ENCODE results near the gene CAPS2. TPM values are rescaled to one million over a fixed set of nuclear protein-coding genes. Genes with fewer than 3 reads are reported as not detected.

Gene CAPS2
- 61.4 and 72.9 TPM in 2 replicates for total RNA-seq (2013; cell fraction: nucleolus; rRNA removed)
- 3.2 and 4.1 TPM in 2 replicates for total RNA-seq (2014; rRNA removed)
- total RNA-seq (2014; rRNA removed; fragmentation: Illumina TruSeq; extraction: Trizol) = 6.4 and 8.1 TPM in 2 replicates
- 5.1 and 5.4 TPM in 2 replicates for total RNA-seq (2021)
- polyA plus RNA-seq (2011; ENCODE audit: low read depth) = 4.0 TPM
- polyA plus RNA-seq (2011; rRNA removed) = 2.0 and 3.9 TPM in 2 replicates
- polyA plus RNA-seq (2011; cell fraction: cytosol; rRNA removed) = 0.55 and 0.94 TPM in 2 replicates
- 3.1 and 4.6 TPM in 2 replicates for polyA plus RNA-seq (2011; cell fraction: nucleus; rRNA removed)
- polyA plus RNA-seq (2012) = 3.9 and 4.8 TPM in 2 replicates
- 4.1 and 9.5 TPM in 2 replicates for polyA plus RNA-seq (2014; fragmentation: Illumina TruSeq; extraction: Trizol)
- 1 to 10 TPM; 4.5 to 6.4 TPM for polyA plus RNA-seq (2014; fragmentation: Nextera tagmentation; extraction: Ambion mirVana)
- 4.2 and 4.3 TPM in 2 replicates for polyA plus RNA-seq (2014; rRNA removed)
- polyA plus RNA-seq (2016; fragmentation: Nextera tagmentation; extraction: Ambion mirVana) = 1 to 10 TPM; 4.2 TPM
- polyA minus RNA-seq (2011; rRNA and poly(A)+ RNA removed) = 3.6 and 6.5 TPM in 2 replicates
- polyA minus RNA-seq (2011; cell fraction: cytosol; rRNA and poly(A)+ RNA removed) = not detected in 2 replicates
- 7.5 and 10.1 TPM in 2 replicates for polyA minus RNA-seq (2011; cell fraction: nucleus; rRNA and poly(A)+ RNA removed)
- Bru-seq, nascent RNA = percentile 37 among the genes with signal in this experiment
- BruChase-seq, experiment 1, labeled RNA remaining after a 6-hour chase = percentile 38 among the genes with signal in this experiment
- percentile 41 among the genes with signal in this experiment for BruChase-seq, experiment 2, labeled RNA remaining after a 2-hour chase
- long read RNA-seq, experiment 1, partial matches to known transcripts = 0 of 1 reads
- long read RNA-seq, experiment 1, other reads (novel, unspliced or antisense) = 1 of 1 reads
- long read RNA-seq, experiment 2, partial matches to known transcripts = 1 of 11 reads
- long read RNA-seq, experiment 2, other reads (novel, unspliced or antisense) = 10 of 11 reads

GRCh38 chr12:75329918-75330826, at the start of gene CAPS2:
TSS of gene CAPS2 (minus strand) at chr12:75330324. CDS start at chr12:75326498, 3,826 bp downstream.
- DNase-seq (ENCODE audit: low read depth, low spot score) (no peak), ATAC-seq (peak; percentile 88), FAIRE-seq (no peak)
- H4K20me1 ChIP-seq (ENCODE audit: control insufficient read depth, insufficient read depth) = no peaks in the 10 kb centered on the region
- 3% methylated on average over 40 of the region's 40 CpGs for WGBS (ENCODE audit: insufficient coverage, insufficient replicate concordance, low lambda C conversion rate, missing lambda C conversion rate)
- H3K27me3 ChIP-seq (replicated peaks in 1 of 2; ENCODE audit: control insufficient read depth in 2 of 2, insufficient read depth in 2 of 2, low read length in 1 of 2) = no peaks in the 10 kb centered on the region
- H3K9ac ChIP-seq (ENCODE audit: control insufficient read depth, insufficient read depth, low read length) = no peak within 1 kb of the TSS; the same call in 1 of the 2 replicates
- no peaks in the 10 kb centered on the region; the same call in 1 of the 2 replicates for H3K4me1 ChIP-seq (ENCODE audit: control insufficient read depth, insufficient read depth, low read length)
- POLR2A ChIA-PET = no interaction called here
- no peaks in the 10 kb centered on the region for H3K36me3 ChIP-seq (ENCODE audit: control insufficient read depth in 2 of 2, insufficient read depth in 2 of 2, low read length in 1 of 2)
- in situ Hi-C loops (cut with MboI) = loop anchor here (5.0 kb wide), 2 partner anchors 172 to 707 kb away; no protein-coding TSS in a partner anchor
- peak within 1 kb of the TSS; percentile 67 for H3K4me3 ChIP-seq
- no TSS peak for BruUV-seq (replicated peaks)
- intact Hi-C loops (cut with micrococcal nuclease; ENCODE audit: unreplicated experiment) = loop anchor here (10.0 kb wide), 2 partner anchors 825 to 1125 kb away; no protein-coding TSS in a partner anchor
- H3K79me2 ChIP-seq (ENCODE audit: control insufficient read depth, insufficient read depth, low read length) = no peaks in the 10 kb centered on the region
- SMC1A ChIA-PET (ENCODE audit: uncharacterized antibody, unreplicated experiment) = interaction anchor here (0.7 to 4.2 kb wide), 7 partner anchors 8 to 177 kb away, joined by 3 to 20 read pairs (median 6); partner anchors contain the start of genes GLIPR1 and GLIPR1L2
- CTCF ChIA-PET = interaction anchor here (0.6 to 8.2 kb wide), 8 partner anchors 60 to 641 kb away, joined by 3 to 98 read pairs (median 6); partner anchors contain the start of gene GLIPR1L2
- no peaks in the 10 kb centered on the region for H3K9me3 ChIP-seq (replicated peaks; ENCODE audit: control insufficient read depth, insufficient read depth, low read length)
- H3K4me2 ChIP-seq (ENCODE audit: control insufficient read depth, insufficient read depth) = peak within 1 kb of the TSS; percentile 64
- no peak within 1 kb of the TSS for H3K27ac ChIP-seq (ENCODE audit: control insufficient read depth, insufficient read depth)
- RAD21 ChIA-PET (ENCODE audit: unreplicated experiment) = interaction anchor here (0.5 to 7.9 kb wide), 9 partner anchors 36 to 707 kb away, joined by 3 to 63 read pairs (median 3); partner anchors contain the start of genes GLIPR1 and GLIPR1L2
- peak within 1 kb of the TSS; percentile 86 for H2AFZ ChIP-seq (ENCODE audit: control insufficient read depth, low read depth, low read length)
- TF ChIP-seq STAT1 (conservative IDR thresholded peaks at IDR 0.05) = no peak
- no peak for TF ChIP-seq RELA (IDR thresholded peaks at IDR 0.05; ENCODE audit: borderline replicate concordance, partially characterized antibody)
- TF ChIP-seq ZZZ3 (IDR thresholded peaks at IDR 0.05; ENCODE audit: control insufficient read depth, insufficient read length, low read depth) = no peak
- TF ChIP-seq EED (IDR thresholded peaks at IDR 0.05; ENCODE audit: low read depth) = peak; percentile 69
- TF ChIP-seq, protein P1, sequence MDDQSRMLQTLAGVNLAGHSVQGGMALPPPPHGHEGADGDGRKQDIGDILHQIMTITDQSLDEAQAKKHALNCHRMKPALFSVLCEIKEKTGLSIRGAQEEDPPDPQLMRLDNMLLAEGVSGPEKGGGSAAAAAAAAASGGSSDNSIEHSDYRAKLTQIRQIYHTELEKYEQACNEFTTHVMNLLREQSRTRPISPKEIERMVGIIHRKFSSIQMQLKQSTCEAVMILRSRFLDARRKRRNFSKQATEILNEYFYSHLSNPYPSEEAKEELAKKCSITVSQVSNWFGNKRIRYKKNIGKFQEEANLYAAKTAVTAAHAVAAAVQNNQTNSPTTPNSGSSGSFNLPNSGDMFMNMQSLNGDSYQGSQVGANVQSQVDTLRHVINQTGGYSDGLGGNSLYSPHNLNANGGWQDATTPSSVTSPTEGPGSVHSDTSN (IDR thresholded peaks at IDR 0.05; ENCODE audit: insufficient replicate concordance, low read depth, low read length) = no peak
- TF ChIP-seq SREBF1 (IDR thresholded peaks at IDR 0.05; ENCODE audit: low read length) = no peak
- TF ChIP-seq ZNF207 (IDR thresholded peaks at IDR 0.05; ENCODE audit: borderline replicate concordance) = no peak
- TF ChIP-seq ETV6 (conservative IDR thresholded peaks at IDR 0.05 in 1 of 2, IDR thresholded peaks at IDR 0.05 in 1 of 2; ENCODE audit: borderline replicate concordance in 1 of 2, low read depth in 1 of 2) = peak in 1 of 2 experiments; percentile 39; a peak in 1 of 4 replicates
- TF ChIP-seq NKRF (conservative IDR thresholded peaks at IDR 0.05) = no peak
- no peak; the same call in 1 of the 2 replicates for TF ChIP-seq NFIC (IDR thresholded peaks at IDR 0.05; ENCODE audit: low read depth, low read length)
- TF ChIP-seq SRF (IDR thresholded peaks at IDR 0.05; ENCODE audit: low read depth in 2 of 2, low read length in 2 of 2) = peak in 1 of 2 experiments; percentile 20; a peak in 1 of 4 replicates
- TF ChIP-seq SMC3 (IDR thresholded peaks at IDR 0.05; ENCODE audit: borderline replicate concordance, low read length) = no peak
- TF ChIP-seq CEBPB (IDR thresholded peaks at IDR 0.05; ENCODE audit: borderline replicate concordance in 1 of 2, low read depth in 2 of 2, low read length in 2 of 2) = peak in 1 of 2 experiments; percentile 13; a peak in 1 of 4 replicates
- peak; percentile 83 for TF ChIP-seq RUNX3 (IDR thresholded peaks at IDR 0.05; ENCODE audit: low read length)
- no peak for TF ChIP-seq HDAC6 (IDR thresholded peaks at IDR 0.05; ENCODE audit: unreplicated experiment)
